ENCODE measurements around the gene RTP3. TPM values are rescaled to one million over a fixed set of nuclear protein-coding genes. Genes with fewer than 3 reads are reported as not detected.

Gene RTP3
- total RNA-seq, 2 donors from 2014 or later = not detected

- Mint-ChIP-seq H3K4me1 (peaks cover 4% of the 10 kb centered on the region), H3K27me3 (peaks cover 71% of the 10 kb centered on the region), H3K27ac (no peak overlapping the region), H3K4me3 (no peak overlapping the region), H3K36me3 (ENCODE audit: low read depth) (peaks cover 6% of the 10 kb centered on the region)
- no peaks in the 10 kb centered on the region for H3K9me3 ChIP-seq (ENCODE audit: control insufficient read depth, low read length, poor library complexity, severe bottlenecking)
- ATAC-seq (no peak), DNase-seq (no peak)
Observed at GRCh38 chr3:46463868-46464241, 33.9 kb upstream of the RTP3 start.

- ATAC-seq (no peak), DNase-seq (no peak)
- Mint-ChIP-seq H3K4me1 (peaks cover 4% of the 10 kb centered on the region), H3K36me3 (ENCODE audit: low read depth) (peaks cover 6% of the 10 kb centered on the region), H3K4me3 (no peak within 1 kb of the TSS), H3K27me3 (peaks cover 65% of the 10 kb centered on the region), H3K27ac (no peak within 1 kb of the TSS)
- H3K9me3 ChIP-seq (ENCODE audit: control insufficient read depth, low read length, poor library complexity, severe bottlenecking) = no peaks in the 10 kb centered on the region
Observed at GRCh38 chr3:46464326-46465195, 33.2 kb upstream of the RTP3 start, which contains the start of gene LTF. LTF (minus strand) TSS chr3:46464905; CDS start chr3:46464867, 38 bp downstream.

GRCh38 chr3:46465196-46465520 is 32.6 kb upstream of the RTP3 start:
- H3K4me3 Mint-ChIP-seq = no peak overlapping the region
- ATAC-seq (no peak), DNase-seq (no peak)
- peaks cover 6% of the 10 kb centered on the region for H3K36me3 Mint-ChIP-seq (ENCODE audit: low read depth)
- peaks cover 4% of the 10 kb centered on the region for H3K4me1 Mint-ChIP-seq
- H3K27ac Mint-ChIP-seq = no peak overlapping the region
- H3K9me3 ChIP-seq (ENCODE audit: control insufficient read depth, low read length, poor library complexity, severe bottlenecking) = no peaks in the 10 kb centered on the region
- H3K27me3 Mint-ChIP-seq = peaks cover 60% of the 10 kb centered on the region

GRCh38 chr3:46466273-46466672 is 31.5 kb upstream of the RTP3 start:
- H3K9me3 ChIP-seq (ENCODE audit: control insufficient read depth, low read length, poor library complexity, severe bottlenecking) = no peaks in the 10 kb centered on the region
- ATAC-seq (no peak), DNase-seq (no peak)
- Mint-ChIP-seq H3K27ac (no peak overlapping the region), H3K4me1 (peaks cover 4% of the 10 kb centered on the region), H3K4me3 (no peak overlapping the region), H3K36me3 (ENCODE audit: low read depth) (peaks cover 6% of the 10 kb centered on the region), H3K27me3 (peaks cover 58% of the 10 kb centered on the region)

GRCh38 chr3:46466871-46467403 is 30.8 kb upstream of the RTP3 start:
- no peaks in the 10 kb centered on the region for H3K9me3 ChIP-seq (ENCODE audit: control insufficient read depth, low read length, poor library complexity, severe bottlenecking)
- Mint-ChIP-seq H3K4me1 (peaks cover 4% of the 10 kb centered on the region), H3K36me3 (ENCODE audit: low read depth) (peaks cover 6% of the 10 kb centered on the region), H3K27me3 (peaks cover 58% of the 10 kb centered on the region), H3K27ac (no peak overlapping the region), H3K4me3 (no peak overlapping the region)
- ATAC-seq (no peak), DNase-seq (no peak)

GRCh38 chr3:46467562-46467961 is 30.2 kb upstream of the RTP3 start:
- H3K9me3 ChIP-seq (ENCODE audit: control insufficient read depth, low read length, poor library complexity, severe bottlenecking) = no peaks in the 10 kb centered on the region
- H3K36me3 Mint-ChIP-seq (ENCODE audit: low read depth) = peaks cover 3% of the 10 kb centered on the region
- ATAC-seq (no peak), DNase-seq (no peak)
- H3K4me1 Mint-ChIP-seq = peaks cover 4% of the 10 kb centered on the region
- no peak overlapping the region for H3K4me3 Mint-ChIP-seq
- no peak overlapping the region for H3K27ac Mint-ChIP-seq
- peaks cover 52% of the 10 kb centered on the region for H3K27me3 Mint-ChIP-seq

- DNase-seq (no peak), ATAC-seq (no peak)
- no peaks in the 10 kb centered on the region for H3K9me3 ChIP-seq (ENCODE audit: control insufficient read depth, low read length, poor library complexity, severe bottlenecking)
- Mint-ChIP-seq H3K27me3 (peaks cover 48% of the 10 kb centered on the region), H3K36me3 (ENCODE audit: low read depth) (peaks cover 6% of the 10 kb centered on the region), H3K27ac (no peak overlapping the region), H3K4me3 (no peak overlapping the region), H3K4me1 (peaks cover 3% of the 10 kb centered on the region)
Observed at GRCh38 chr3:46468753-46469600, 28.8 kb upstream of the RTP3 start.

- Mint-ChIP-seq H3K4me3 (no peak overlapping the region), H3K36me3 (ENCODE audit: low read depth) (peaks cover 3% of the 10 kb centered on the region), H3K4me1 (no peaks in the 10 kb centered on the region), H3K27me3 (peaks cover 40% of the 10 kb centered on the region), H3K27ac (no peak overlapping the region)
- no peak for DNase-seq
- ATAC-seq = no peak
- H3K9me3 ChIP-seq (ENCODE audit: control insufficient read depth, low read length, poor library complexity, severe bottlenecking) = no peaks in the 10 kb centered on the region
Observed at GRCh38 chr3:46469680-46470357, 28.0 kb upstream of the RTP3 start.

- H3K9me3 ChIP-seq (ENCODE audit: control insufficient read depth, low read length, poor library complexity, severe bottlenecking) = no peaks in the 10 kb centered on the region
- ATAC-seq (no peak), DNase-seq (no peak)
- Mint-ChIP-seq H3K27ac (no peak overlapping the region), H3K4me3 (no peak overlapping the region), H3K36me3 (ENCODE audit: low read depth) (peaks cover 3% of the 10 kb centered on the region), H3K27me3 (peaks cover 31% of the 10 kb centered on the region), H3K4me1 (no peaks in the 10 kb centered on the region)
Observed at GRCh38 chr3:46470831-46471230, 26.9 kb upstream of the RTP3 start.

- H3K4me1 Mint-ChIP-seq = no peaks in the 10 kb centered on the region
- H3K27me3 Mint-ChIP-seq = peaks cover 26% of the 10 kb centered on the region
- no peak for ATAC-seq
- no peak overlapping the region for H3K4me3 Mint-ChIP-seq
- peaks cover 3% of the 10 kb centered on the region for H3K36me3 Mint-ChIP-seq (ENCODE audit: low read depth)
- no peaks in the 10 kb centered on the region for H3K9me3 ChIP-seq (ENCODE audit: control insufficient read depth, low read length, poor library complexity, severe bottlenecking)
- no peak for DNase-seq
- H3K27ac Mint-ChIP-seq = no peak overlapping the region
Observed at GRCh38 chr3:46471371-46471914, 26.3 kb upstream of the RTP3 start.

GRCh38 chr3:46472736-46473135 is 25.0 kb upstream of the RTP3 start:
- Mint-ChIP-seq H3K27me3 (peaks cover 32% of the 10 kb centered on the region), H3K36me3 (ENCODE audit: low read depth) (peaks cover 3% of the 10 kb centered on the region), H3K4me3 (no peak overlapping the region), H3K4me1 (no peaks in the 10 kb centered on the region), H3K27ac (no peak overlapping the region)
- ATAC-seq (no peak), DNase-seq (no peak)
- no peaks in the 10 kb centered on the region for H3K9me3 ChIP-seq (ENCODE audit: control insufficient read depth, low read length, poor library complexity, severe bottlenecking)

- Mint-ChIP-seq H3K27ac (no peak overlapping the region), H3K36me3 (ENCODE audit: low read depth) (peaks cover 8% of the 10 kb centered on the region), H3K27me3 (peaks cover 60% of the 10 kb centered on the region), H3K4me1 (no peaks in the 10 kb centered on the region), H3K4me3 (no peak overlapping the region)
- H3K9me3 ChIP-seq (ENCODE audit: control insufficient read depth, low read length, poor library complexity, severe bottlenecking) = no peaks in the 10 kb centered on the region
- DNase-seq (no peak), ATAC-seq (no peak)
Observed at GRCh38 chr3:46477145-46477544, 20.6 kb upstream of the RTP3 start.

GRCh38 chr3:46477756-46478155 is 20.0 kb upstream of the RTP3 start:
- H3K9me3 ChIP-seq (ENCODE audit: control insufficient read depth, low read length, poor library complexity, severe bottlenecking) = no peaks in the 10 kb centered on the region
- ATAC-seq (no peak), DNase-seq (no peak)
- no peak overlapping the region for H3K27ac Mint-ChIP-seq
- no peak overlapping the region for H3K4me3 Mint-ChIP-seq
- H3K4me1 Mint-ChIP-seq = no peaks in the 10 kb centered on the region
- peaks cover 58% of the 10 kb centered on the region for H3K27me3 Mint-ChIP-seq
- H3K36me3 Mint-ChIP-seq (ENCODE audit: low read depth) = peaks cover 8% of the 10 kb centered on the region

All from T-helper 17 cell (primary cell).